Activated T-helper 1 cell treated with Interleukin-2 at 50 U/mL for 16 hours (primary cell): ENCODE results near the gene PRELP.
"Not testable (repeated sequence)": the region's sequence is repeated elsewhere in the genome, so short reads cannot be mapped to it uniquely, and the experiment has no call there.

Experiments
- DNase-seq: peaks from one replicate; pipeline ENCODE4 v3.0.0-alpha.2; 2020; ENCODE audit warnings: low read depth

The PRELP gene

GRCh38 chr1:203506858-203507626, 31.4 kb downstream of the PRELP start:
- no peak for DNase-seq

GRCh38 chr1:203507759-203508158, 32.2 kb downstream of the PRELP start:
- DNase-seq: no peak

- no peak for DNase-seq
Measured at GRCh38 chr1:203508463-203509073, 33.0 kb downstream of the PRELP start.

- no peak for DNase-seq
Measured at GRCh38 chr1:203509135-203509534, 33.5 kb downstream of the PRELP start.

- DNase-seq: no peak
Measured at GRCh38 chr1:203511513-203511912, 35.9 kb downstream of the PRELP start.

- no peak for DNase-seq
Measured at GRCh38 chr1:203511930-203512329, 36.3 kb downstream of the PRELP start.

- no peak for DNase-seq
Measured at GRCh38 chr1:203512517-203512847, 36.9 kb downstream of the PRELP start.

GRCh38 chr1:203512848-203513584, 37.4 kb downstream of the PRELP start:
- no peak for DNase-seq

- no peak for DNase-seq
Measured at GRCh38 chr1:203513585-203514031, 38.0 kb downstream of the PRELP start.

GRCh38 chr1:203516184-203516583, 40.6 kb downstream of the PRELP start:
- no peak for DNase-seq

- DNase-seq: no peak
Measured at GRCh38 chr1:203516906-203517305, 41.3 kb downstream of the PRELP start.

GRCh38 chr1:203517426-203518110, 42.0 kb downstream of the PRELP start:
- no peak for DNase-seq

GRCh38 chr1:203518139-203518538, 42.5 kb downstream of the PRELP start:
- DNase-seq: not testable (repeated sequence)

GRCh38 chr1:203518541-203518940, 42.9 kb downstream of the PRELP start:
- no peak for DNase-seq

GRCh38 chr1:203519053-203519840, 43.6 kb downstream of the PRELP start:
- no peak for DNase-seq

- no peak for DNase-seq
Measured at GRCh38 chr1:203519896-203520295, 44.3 kb downstream of the PRELP start.

GRCh38 chr1:203520315-203520714, 44.7 kb downstream of the PRELP start:
- DNase-seq: no peak

GRCh38 chr1:203521074-203521794, 45.6 kb downstream of the PRELP start:
- DNase-seq: no peak

GRCh38 chr1:203521812-203522211, 46.2 kb downstream of the PRELP start:
- DNase-seq: no peak

- DNase-seq: no peak
Measured at GRCh38 chr1:203522237-203522636, 46.6 kb downstream of the PRELP start.

GRCh38 chr1:203523667-203524066, 48.1 kb downstream of the PRELP start:
- no peak for DNase-seq
